Measurements from ENCODE around the gene PIK3C2A. TPM values are rescaled to one million over a fixed set of nuclear protein-coding genes. Genes with fewer than 3 reads are reported as not detected.

PIK3C2A gene
- total RNA-seq, 1 experiment from 2014 or later: 35.0 TPM

GRCh38 chr11:17162376-17162775 lies 45.4 kb downstream of the PIK3C2A start:
- no peak for DNase-seq
- H3K9me2 ChIP-seq (replicated peaks; ENCODE audit: low read length): no peaks in the 10 kb centered on the region
- ChIA-PET POLR2A (ENCODE audit: unreplicated experiment) (no interaction called here), CTCF (no interaction called here)
- peaks cover 74% of the 10 kb centered on the region for H3K79me2 ChIP-seq (ENCODE audit: low read length)
- no peaks in the 10 kb centered on the region for H3K27me3 ChIP-seq (ENCODE audit: low read length)
- H4K20me1 ChIP-seq (ENCODE audit: low read length): no peaks in the 10 kb centered on the region
- no peaks in the 10 kb centered on the region for H3K9me3 ChIP-seq (ENCODE audit: low read length)
- H3K4me2 ChIP-seq (ENCODE audit: low read length): no peak overlapping the region
- H3K36me3 ChIP-seq (ENCODE audit: low read depth, low read length): no peaks in the 10 kb centered on the region
- H2AFZ ChIP-seq (ENCODE audit: low read length): no peak overlapping the region
- H3K4me3 ChIP-seq (ENCODE audit: low read length): no peak overlapping the region
- H3K27ac ChIP-seq (ENCODE audit: low read length): no peak overlapping the region
- intact Hi-C loops (cut with micrococcal nuclease): no loop called here
- no TSS peak for BruUV-seq (replicated peaks)
- peaks cover 12% of the 10 kb centered on the region for H3K4me1 ChIP-seq (ENCODE audit: insufficient read depth, low read length)
- TF ChIP-seq EZH2phosphoT487 (IDR thresholded peaks at IDR 0.05; ENCODE audit: borderline replicate concordance, low read length) (no peak), CTCF (conservative IDR thresholded peaks at IDR 0.05; ENCODE audit: low read depth, low read length) (no peak), EZH2 (IDR thresholded peaks at IDR 0.05; ENCODE audit: low read length, unreplicated experiment) (no peak)
- H3F3A ChIP-seq (ENCODE audit: low read length, unreplicated experiment): no peaks in the 10 kb centered on the region
- ATAC-seq: no peak
- H3K9ac ChIP-seq (ENCODE audit: low read length): no peak overlapping the region

- POLR2A ChIA-PET (ENCODE audit: unreplicated experiment): no interaction called here
These were observed 46.3 kb downstream of the PIK3C2A start for GRCh38 chr11:17161515-17161914.

More at GRCh38 chr11:17161515-17161914, 46.3 kb downstream of the PIK3C2A start:
- H3K9me2 ChIP-seq (replicated peaks; ENCODE audit: low read length): no peaks in the 10 kb centered on the region
- no peak overlapping the region for H3K9ac ChIP-seq (ENCODE audit: low read length)
- no TSS peak for BruUV-seq (replicated peaks)
- intact Hi-C loops (cut with micrococcal nuclease): no loop called here
- CTCF ChIA-PET: no interaction called here
- no peak overlapping the region for H3K4me2 ChIP-seq (ENCODE audit: low read length)
- DNase-seq: no peak
- no peaks in the 10 kb centered on the region for H4K20me1 ChIP-seq (ENCODE audit: low read length)
- H3K4me3 ChIP-seq (ENCODE audit: low read length): no peak overlapping the region
- no peak for ATAC-seq
- H3K36me3 ChIP-seq (ENCODE audit: low read depth, low read length): no peaks in the 10 kb centered on the region
- TF ChIP-seq EZH2 (IDR thresholded peaks at IDR 0.05; ENCODE audit: low read length, unreplicated experiment): no peak
- TF ChIP-seq EZH2phosphoT487 (IDR thresholded peaks at IDR 0.05; ENCODE audit: borderline replicate concordance, low read length): no peak
- no peak for TF ChIP-seq CTCF (conservative IDR thresholded peaks at IDR 0.05; ENCODE audit: low read depth, low read length)
- H3F3A ChIP-seq (ENCODE audit: low read length, unreplicated experiment): no peaks in the 10 kb centered on the region
- H3K27me3 ChIP-seq (ENCODE audit: low read length): no peaks in the 10 kb centered on the region
- H3K9me3 ChIP-seq (ENCODE audit: low read length): no peaks in the 10 kb centered on the region
- no peak overlapping the region for H3K27ac ChIP-seq (ENCODE audit: low read length)
- peaks cover 71% of the 10 kb centered on the region for H3K79me2 ChIP-seq (ENCODE audit: low read length)
- peaks cover 12% of the 10 kb centered on the region for H3K4me1 ChIP-seq (ENCODE audit: insufficient read depth, low read length)
- no peak overlapping the region for H2AFZ ChIP-seq (ENCODE audit: low read length)
